Measurements from ENCODE around the gene BACE2.
A peak's percentile ranks its signal among the peaks of the same experiment; 100 is the strongest.
"Not testable (repeated sequence)": the region's sequence is repeated elsewhere in the genome, so short reads cannot be mapped to it uniquely, and the experiment has no call there.

The BACE2 gene

GRCh38 chr21:41283211-41283818 lies 115.4 kb downstream of the BACE2 start:
- DNase-seq, result peak; percentile 70 to 85

GRCh38 chr21:41289431-41289830 lies 121.5 kb downstream of the BACE2 start:
- DNase-seq, result no peak

GRCh38 chr21:41290106-41290799 lies 122.3 kb downstream of the BACE2 start:
- DNase-seq, result no peak

- DNase-seq, result peak in 1 of 2 experiments; percentile 21
Measured at GRCh38 chr21:41294548-41295231, 126.7 kb downstream of the BACE2 start.

- no peak for DNase-seq
Measured at GRCh38 chr21:41295721-41296254, 127.8 kb downstream of the BACE2 start.

GRCh38 chr21:41302976-41303375 lies 135.0 kb downstream of the BACE2 start:
- DNase-seq, result no peak

- DNase-seq, result no peak
Measured at GRCh38 chr21:41304068-41304720, 136.2 kb downstream of the BACE2 start.

GRCh38 chr21:41307219-41307618 lies 139.3 kb downstream of the BACE2 start:
- DNase-seq, result no peak

- DNase-seq, result not testable (repeated sequence)
Measured at GRCh38 chr21:41313285-41314164, 145.6 kb downstream of the BACE2 start.

GRCh38 chr21:41315726-41316125 lies 147.8 kb downstream of the BACE2 start:
- no peak for DNase-seq

- DNase-seq, result peak; percentile 49 to 87
Measured at GRCh38 chr21:41316200-41317062, 148.5 kb downstream of the BACE2 start, which contains the start of gene FAM3B. TSS of gene FAM3B (plus strand) at chr21:41316801. CDS start at chr21:41316880, 79 bp downstream.

GRCh38 chr21:41317063-41317392 lies 149.1 kb downstream of the BACE2 start:
- no peak for DNase-seq

GRCh38 chr21:41317458-41317857 lies 149.5 kb downstream of the BACE2 start:
- DNase-seq, result peak; percentile 72 to 73

- peak; percentile 50 to 69 for DNase-seq
Measured at GRCh38 chr21:41318218-41318617, 150.3 kb downstream of the BACE2 start.

GRCh38 chr21:41319273-41319672 lies 151.3 kb downstream of the BACE2 start:
- DNase-seq, result no peak

- DNase-seq, result peak; percentile 74 to 96
Measured at GRCh38 chr21:41321211-41321907, 153.4 kb downstream of the BACE2 start.

- DNase-seq, result peak; percentile 80 to 88
Measured at GRCh38 chr21:41321908-41322495, 154.0 kb downstream of the BACE2 start.

GRCh38 chr21:41322496-41323382 lies 154.8 kb downstream of the BACE2 start:
- peak in 1 of 2 experiments; percentile 74 for DNase-seq
